ENCODE measurements around the gene TMEM256.

The TMEM256 gene

GRCh38 chr17:7405350-7406234 is 1.7 kb upstream of the TMEM256 start:
- Histone ChIP-seq H3K23ac (ENCODE audit: low read length in 2 of 2) (peak overlapping the region in 1 of 2 experiments; percentile 89), H3K4me3 (ENCODE audit: insufficient read depth in 1 of 2, low read depth in 1 of 2, low read length in 2 of 2) (peak overlapping the region; percentile 71 to 90), H3K36me3 (ENCODE audit: control insufficient read depth in 1 of 2, insufficient read depth in 2 of 2, low read depth in 1 of 2, low read length in 2 of 2) (peaks cover 22 to 26% of the 10 kb centered on the region in 2 experiments), H4K8ac (ENCODE audit: low read length) (no peak overlapping the region), H3K14ac (ENCODE audit: low read length in 2 of 2) (peak overlapping the region; percentile 62 to 91), H3K79me1 (replicated peaks; ENCODE audit: low read length, poor library complexity, severe bottlenecking) (peaks cover 16% of the 10 kb centered on the region), H3K27me3 (ENCODE audit: control insufficient read depth in 1 of 2, insufficient read depth in 1 of 2, low read length in 2 of 2) (no peaks in the 10 kb centered on the region), H2BK12ac (ENCODE audit: low read length in 2 of 2) (peak overlapping the region in 1 of 2 experiments; percentile 70), H2BK15ac (ENCODE audit: low read depth, poor library complexity, severe bottlenecking) (peak overlapping the region; percentile 63), H2BK120ac (ENCODE audit: low read depth, low read length) (peak overlapping the region; percentile 75), H3K18ac (ENCODE audit: low read depth in 1 of 2, low read length in 2 of 2) (peak overlapping the region; percentile 88 to 92), H3K9ac (ENCODE audit: low read length) (peak overlapping the region; percentile 90), H3K27ac (ENCODE audit: low read length, poor library complexity, severe bottlenecking) (peak overlapping the region; percentile 11), H2AFZ (ENCODE audit: low read depth, low read length) (peak overlapping the region; percentile 64), H3K4me2 (ENCODE audit: low read length, poor library complexity, severe bottlenecking) (peak overlapping the region; percentile 75), H3K4me1 (ENCODE audit: control insufficient read depth, insufficient read depth, low read depth, low read length) (peaks cover 20% of the 10 kb centered on the region), H2BK5ac (ENCODE audit: low read depth, low read length, poor library complexity, severe bottlenecking) (no peak overlapping the region), H4K91ac (ENCODE audit: low read length) (peak overlapping the region; percentile 76), H3K4ac (ENCODE audit: low read depth in 1 of 2, low read length in 2 of 2) (peak overlapping the region; percentile 58 to 71), H2AK5ac (ENCODE audit: low read length, severe bottlenecking) (no peak overlapping the region), H3K9me3 (ENCODE audit: control insufficient read depth, low read length) (no peaks in the 10 kb centered on the region)
- DNase-seq = peak; percentile 34
- WGBS = 3% methylated on average over 28 of the region's 38 CpGs

GRCh38 chr17:7404737-7405349 is 946 bp upstream of the TMEM256 start:
- peak; percentile 54 for DNase-seq
- peak overlapping the region; percentile 58 to 71 for H3K4ac ChIP-seq (ENCODE audit: low read depth in 1 of 2, low read length in 2 of 2)
- peaks cover 20% of the 10 kb centered on the region for H3K4me1 ChIP-seq (ENCODE audit: control insufficient read depth, insufficient read depth, low read depth, low read length)
- peaks cover 13% of the 10 kb centered on the region for H3K79me1 ChIP-seq (replicated peaks; ENCODE audit: low read length, poor library complexity, severe bottlenecking)
- H3K18ac ChIP-seq (ENCODE audit: low read depth in 1 of 2, low read length in 2 of 2) = peak overlapping the region; percentile 88 to 92
- H3K36me3 ChIP-seq (ENCODE audit: control insufficient read depth in 1 of 2, insufficient read depth in 2 of 2, low read depth in 1 of 2, low read length in 2 of 2) = peaks cover 14 to 18% of the 10 kb centered on the region in 2 experiments
- peak overlapping the region; percentile 75 for H3K4me2 ChIP-seq (ENCODE audit: low read length, poor library complexity, severe bottlenecking)
- H3K23ac ChIP-seq (ENCODE audit: low read length in 2 of 2) = peak overlapping the region in 1 of 2 experiments; percentile 89
- H2BK120ac ChIP-seq (ENCODE audit: low read depth, low read length) = peak overlapping the region; percentile 75
- no peaks in the 10 kb centered on the region for H3K27me3 ChIP-seq (ENCODE audit: control insufficient read depth in 1 of 2, insufficient read depth in 1 of 2, low read length in 2 of 2)
- no peak overlapping the region for H2AK5ac ChIP-seq (ENCODE audit: low read length, severe bottlenecking)
- peak overlapping the region; percentile 80 for H2BK15ac ChIP-seq (ENCODE audit: low read depth, poor library complexity, severe bottlenecking)
- H2AFZ ChIP-seq (ENCODE audit: low read depth, low read length) = peak overlapping the region; percentile 78
- H3K4me3 ChIP-seq (ENCODE audit: insufficient read depth in 1 of 2, low read depth in 1 of 2, low read length in 2 of 2) = peak overlapping the region; percentile 71 to 90
- H2BK5ac ChIP-seq (ENCODE audit: low read depth, low read length, poor library complexity, severe bottlenecking) = no peak overlapping the region
- H4K8ac ChIP-seq (ENCODE audit: low read length) = peak overlapping the region; percentile 69
- H3K9ac ChIP-seq (ENCODE audit: low read length) = peak overlapping the region; percentile 90
- peak overlapping the region; percentile 76 for H4K91ac ChIP-seq (ENCODE audit: low read length)
- 3% methylated on average over 46 of the region's 65 CpGs for WGBS
- peak overlapping the region; percentile 62 to 91 for H3K14ac ChIP-seq (ENCODE audit: low read length in 2 of 2)
- no peaks in the 10 kb centered on the region for H3K9me3 ChIP-seq (ENCODE audit: control insufficient read depth, low read length)
- H3K27ac ChIP-seq (ENCODE audit: low read length, poor library complexity, severe bottlenecking) = no peak overlapping the region
- H2BK12ac ChIP-seq (ENCODE audit: low read length in 2 of 2) = peak overlapping the region in 1 of 2 experiments; percentile 88

GRCh38 chr17:7403727-7403976 is 245 bp downstream of the TMEM256 start:
- Histone ChIP-seq H4K8ac (ENCODE audit: low read length) (peak overlapping the region; percentile 99), H3K4ac (ENCODE audit: low read depth in 1 of 2, low read length in 2 of 2) (peak overlapping the region in 1 of 2 experiments; percentile 76), H2AK5ac (ENCODE audit: low read length, severe bottlenecking) (no peak overlapping the region), H2BK12ac (ENCODE audit: low read length in 2 of 2) (peak overlapping the region in 1 of 2 experiments; percentile 48), H3K23ac (ENCODE audit: low read length in 2 of 2) (no peak overlapping the region), H3K4me2 (ENCODE audit: low read length, poor library complexity, severe bottlenecking) (peak overlapping the region; percentile 84), H2AFZ (ENCODE audit: low read depth, low read length) (peak overlapping the region; percentile 84), H3K4me3 (ENCODE audit: insufficient read depth in 1 of 2, low read depth in 1 of 2, low read length in 2 of 2) (peak overlapping the region; percentile 80 to 87), H3K18ac (ENCODE audit: low read depth in 1 of 2, low read length in 2 of 2) (peak overlapping the region; percentile 95 to 96), H3K9me3 (ENCODE audit: control insufficient read depth, low read length) (no peaks in the 10 kb centered on the region), H3K79me1 (replicated peaks; ENCODE audit: low read length, poor library complexity, severe bottlenecking) (peaks cover 13% of the 10 kb centered on the region), H3K9ac (ENCODE audit: low read length) (peak overlapping the region; percentile 91), H3K27ac (ENCODE audit: low read length, poor library complexity, severe bottlenecking) (peak overlapping the region; percentile 97), H3K36me3 (ENCODE audit: control insufficient read depth in 1 of 2, insufficient read depth in 2 of 2, low read depth in 1 of 2, low read length in 2 of 2) (peaks cover 2 to 6% of the 10 kb centered on the region in 2 experiments), H3K27me3 (ENCODE audit: control insufficient read depth in 1 of 2, insufficient read depth in 1 of 2, low read length in 2 of 2) (no peaks in the 10 kb centered on the region), H2BK5ac (ENCODE audit: low read depth, low read length, poor library complexity, severe bottlenecking) (peak overlapping the region; percentile 82), H4K91ac (ENCODE audit: low read length) (peak overlapping the region; percentile 65), H2BK120ac (ENCODE audit: low read depth, low read length) (peak overlapping the region; percentile 54), H2BK15ac (ENCODE audit: low read depth, poor library complexity, severe bottlenecking) (peak overlapping the region; percentile 80), H3K14ac (ENCODE audit: low read length in 2 of 2) (peak overlapping the region in 1 of 2 experiments; percentile 81), H3K4me1 (ENCODE audit: control insufficient read depth, insufficient read depth, low read depth, low read length) (peaks cover 20% of the 10 kb centered on the region)
- no peak for DNase-seq
- WGBS = 0% methylated on average over 9 of the region's 13 CpGs

Data from mesenchymal stem cell (in vitro differentiated cells and primary cell).